Measurements from ENCODE around the gene PHF21A. TPM values are rescaled to one million over a fixed set of nuclear protein-coding genes. Genes with fewer than 3 reads are reported as not detected.

Gene PHF21A
- total and polyA plus RNA-seq, 2 of the 13 experiments (the other 11 are each of a cell fraction or from before 2014, with no cell fraction given), result 4.1 to 34.6 TPM

DNA sequence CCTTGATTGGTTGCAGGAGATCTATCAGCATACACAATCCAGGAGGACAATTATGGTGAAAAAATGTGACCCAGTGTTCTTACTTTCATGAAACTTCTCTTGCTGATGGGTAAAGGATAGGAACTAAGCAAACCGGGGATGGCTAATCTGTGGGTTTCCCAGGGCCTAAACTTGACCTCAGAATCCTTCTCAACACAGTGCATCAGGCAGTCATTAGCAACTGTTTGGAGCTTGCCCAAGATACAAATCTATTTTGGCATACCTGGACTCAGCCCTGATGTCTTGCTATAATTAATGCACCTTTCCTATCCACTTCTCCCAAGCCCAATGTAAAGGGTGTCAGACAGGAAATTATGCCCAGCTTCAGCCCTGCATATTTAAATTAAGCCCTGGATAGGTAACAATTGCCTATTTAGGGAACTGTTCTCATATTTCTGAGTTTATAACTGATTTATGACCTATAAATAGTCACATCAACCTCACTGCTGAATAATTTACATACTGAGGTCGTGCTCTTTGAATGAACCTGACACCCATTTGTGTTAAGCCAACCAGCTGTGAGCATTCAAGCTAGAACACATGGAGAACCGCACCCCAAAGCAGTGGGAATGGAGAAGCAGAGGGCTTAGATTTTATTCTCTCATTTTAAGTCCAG is 9.2 kb upstream of the PHF21A start (continued):
- TF ChIP-seq ARID5B (CRISPR knock-in tag; IDR thresholded peaks at IDR 0.05) (no peak), TCF7L2 (IDR thresholded peaks at IDR 0.05; ENCODE audit: low read depth, low read length) (no peak), HDAC2 (CRISPR knock-in tag; IDR thresholded peaks at IDR 0.05) (no peak), ZNF577 (CRISPR knock-in tag; IDR thresholded peaks at IDR 0.05; ENCODE audit: borderline replicate concordance, low read depth) (no peak)

DNA sequence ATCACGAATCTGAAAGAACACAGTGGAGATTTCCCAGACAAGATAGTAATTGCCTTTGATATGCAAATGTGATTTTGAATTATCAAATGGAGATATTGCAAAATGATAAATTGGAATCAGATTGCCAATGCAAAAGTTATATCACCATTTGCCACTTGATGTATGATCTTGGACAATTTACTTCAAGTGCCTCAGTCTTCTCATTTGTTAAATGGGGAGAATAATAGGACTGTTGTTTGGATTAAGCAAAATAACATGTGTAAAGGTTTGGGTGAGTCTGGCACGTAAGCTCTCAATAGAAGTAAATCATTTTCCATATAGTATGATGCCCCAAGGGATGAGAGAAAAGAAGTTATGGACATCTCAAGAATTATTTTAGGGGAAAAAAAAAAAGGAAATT is 7.9 kb upstream of the PHF21A start:
- peaks cover 17% of the 10 kb centered on the region for H3K4me1 ChIP-seq (ENCODE audit: insufficient read depth, low read length)
- H3K4me3 ChIP-seq (replicated peaks in 1 of 3; ENCODE audit: insufficient read depth in 1 of 3, low read depth in 2 of 3, low read length in 3 of 3), result no peak overlapping the region
- H3K4me2 ChIP-seq (ENCODE audit: low read depth, low read length), result no peak overlapping the region
- H3K9me3 ChIP-seq (ENCODE audit: low read length), result no peaks in the 10 kb centered on the region
- DNase-seq (ENCODE audit: low spot score), result no peak
- no peaks in the 10 kb centered on the region for H3K36me3 ChIP-seq (replicated peaks in 1 of 2; ENCODE audit: control insufficient read depth in 1 of 2, insufficient read depth in 2 of 2, low read length in 2 of 2)
- H2AFZ ChIP-seq (ENCODE audit: low read length), result no peak overlapping the region
- TF ChIP-seq ZNF629 (CRISPR knock-in tag; conservative IDR thresholded peaks at IDR 0.05), result 0 out of 2 replicates have a peak, but pooled peaks have one; percentile 31
- no peak for TF ChIP-seq SIX4 (CRISPR knock-in tag; IDR thresholded peaks at IDR 0.05)
- intact Hi-C loops (cut with micrococcal nuclease; ENCODE audit: unreplicated experiment) (loop anchor here (5.0 to 10.0 kb wide), 3 partner anchors 74 to 282 kb away; partner anchors contain the start of gene CRY2), in situ Hi-C loops (cut with HindIII; ENCODE audit: extremely low pct_ligation_motif_present, low pct_unique_long_range_greater_than_20kb) (no loop called here)
- H3K27me3 ChIP-seq (ENCODE audit: control insufficient read depth in 1 of 2, insufficient read depth in 2 of 2, low read length in 2 of 2), result peaks cover 0 to 2% of the 10 kb centered on the region in 2 experiments; a peak in 1 of 5 replicates
- POLR2A ChIA-PET, result no interaction called here
- CTCF ChIA-PET (ENCODE audit: low intra/inter-chr PET ratio, low total read pairs), result no interaction called here
- H3K79me2 ChIP-seq (ENCODE audit: insufficient read depth, low read length), result no peaks in the 10 kb centered on the region
- no TSS peak for BruUV-seq (replicated peaks)
- H3K27ac ChIP-seq (ENCODE audit: extremely low read length, insufficient read depth, low read length), result no peak overlapping the region
- 8% methylated on average over 2 of the region's 2 CpGs for WGBS (ENCODE audit: low lambda C conversion rate)
- FAIRE-seq, result no peak
- ATAC-seq, result no peak
- H4K20me1 ChIP-seq (ENCODE audit: insufficient read depth, low read length), result no peaks in the 10 kb centered on the region
- no peak overlapping the region for H3K9ac ChIP-seq (ENCODE audit: insufficient read depth, low read depth, low read length)
